NCI-H2227 (cell line): ENCODE results near the gene NEURL2.

Experiments used
- DNase-seq: peaks from one replicate; lab custom pipeline; 2025; ENCODE audit not compliant: unreplicated experiment; lab: John Stamatoyannopoulos, UW

Gene NEURL2

DNA sequence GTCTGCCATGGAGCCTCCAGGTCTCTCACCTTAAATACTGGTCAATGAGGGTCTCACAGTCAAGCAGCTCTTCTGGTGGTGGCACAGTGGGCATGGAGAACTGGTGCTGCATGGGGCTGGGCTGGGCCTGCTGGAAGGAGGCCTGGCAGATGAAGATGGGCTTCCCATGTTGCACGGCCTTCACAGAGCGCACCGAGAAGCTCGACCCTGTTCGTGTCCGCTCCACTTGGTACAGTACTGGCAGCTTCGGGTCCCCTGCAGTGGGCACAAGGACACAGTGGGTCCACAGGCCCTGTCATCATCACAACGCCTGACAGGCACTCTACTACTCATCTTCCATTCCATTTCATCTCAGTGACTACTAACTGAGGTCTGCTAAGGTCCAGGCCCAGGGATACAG, 42.6 kb downstream of the NEURL2 start:
- no peak for DNase-seq

- DNase-seq = no peak
Measured at GRCh38 chr20:45845452-45845851, 45.6 kb downstream of the NEURL2 start.

- no peak for DNase-seq
Measured at GRCh38 chr20:45843506-45843905, 47.5 kb downstream of the NEURL2 start.

DNA sequence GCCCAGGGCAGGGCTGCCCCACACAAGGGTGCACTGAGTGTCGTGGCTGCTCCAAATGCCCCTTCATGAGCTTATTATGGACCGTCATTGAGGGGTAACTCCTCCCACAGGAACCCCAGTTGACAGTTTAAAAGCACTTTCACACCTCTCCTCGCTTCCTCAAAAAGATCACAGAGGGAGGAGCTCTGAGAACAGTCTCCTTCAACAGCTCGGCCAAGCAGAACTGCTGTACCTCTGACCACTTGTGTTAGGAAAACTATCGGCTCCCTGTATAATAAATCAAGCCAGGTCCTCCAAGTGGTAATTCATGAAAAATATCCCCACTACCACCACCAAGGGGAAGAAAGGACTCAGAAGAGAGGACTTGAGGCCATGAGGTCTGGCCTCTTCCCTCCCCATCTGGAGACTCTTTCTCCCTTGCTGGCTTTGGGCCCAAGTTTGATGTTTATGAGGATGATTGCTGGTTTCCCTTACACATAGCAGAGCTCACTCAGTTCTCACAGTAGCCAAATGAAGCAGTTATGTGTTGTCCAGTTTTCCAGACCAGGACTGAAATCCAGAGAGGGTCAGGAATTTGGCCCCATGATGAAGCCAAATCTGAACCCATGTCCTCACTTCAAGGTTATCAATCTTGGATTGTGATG, 48.7 kb downstream of the NEURL2 start:
- no peak for DNase-seq

DNA sequence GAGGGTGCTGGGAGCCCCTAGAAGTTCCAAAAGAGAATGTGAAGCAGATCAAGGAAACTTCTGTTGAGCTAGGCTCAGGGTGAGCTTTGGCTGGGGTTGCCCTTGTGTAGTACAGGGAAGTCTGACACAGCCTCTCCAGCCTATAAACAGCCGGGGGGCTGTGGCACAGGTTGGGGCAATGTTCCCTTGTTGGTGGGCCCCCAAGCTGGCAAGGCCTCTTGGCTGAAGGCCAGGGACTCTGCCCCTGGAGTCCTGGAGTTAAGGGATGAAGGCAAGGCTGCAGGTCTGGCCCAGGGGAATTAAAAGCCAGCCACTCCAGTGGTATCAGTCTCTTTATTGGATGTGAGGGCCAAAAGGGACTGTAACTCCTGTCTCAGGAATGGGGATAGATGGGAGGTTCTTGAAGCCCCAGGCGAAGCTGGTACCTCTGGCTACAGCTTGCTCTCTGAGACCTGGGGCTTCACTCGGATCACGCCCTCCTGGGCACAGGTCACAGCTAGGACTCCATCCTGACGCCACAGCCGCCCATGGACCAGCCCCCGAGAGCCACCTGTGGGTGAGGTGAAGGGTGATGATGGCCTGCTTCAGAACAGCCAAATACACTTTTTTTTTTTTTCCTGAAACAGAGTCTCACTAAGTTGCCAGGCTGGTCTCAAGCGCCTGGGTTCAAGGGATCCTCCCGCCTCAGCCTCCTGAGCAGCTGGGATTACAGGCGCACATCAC, 49.4 kb downstream of the NEURL2 start:
- no peak for DNase-seq

DNA sequence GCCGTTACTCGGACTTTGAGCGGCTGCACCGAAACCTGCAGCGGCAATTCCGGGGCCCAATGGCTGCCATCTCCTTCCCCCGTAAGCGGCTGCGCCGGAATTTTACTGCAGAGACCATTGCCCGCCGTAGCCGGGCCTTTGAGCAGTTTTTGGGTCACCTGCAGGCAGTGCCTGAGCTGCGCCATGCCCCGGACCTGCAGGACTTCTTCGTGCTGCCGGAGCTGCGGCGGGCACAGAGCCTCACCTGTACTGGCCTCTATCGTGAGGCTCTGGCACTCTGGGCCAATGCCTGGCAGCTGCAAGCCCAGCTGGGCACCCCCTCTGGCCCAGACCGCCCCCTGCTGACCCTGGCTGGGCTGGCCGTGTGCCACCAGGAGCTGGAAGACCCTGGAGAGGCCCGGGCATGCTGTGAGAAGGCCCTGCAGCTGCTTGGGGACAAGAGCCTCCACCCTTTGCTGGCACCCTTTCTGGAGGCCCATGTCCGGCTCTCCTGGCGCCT, 50.3 kb downstream of the NEURL2 start:
- no peak for DNase-seq
